Measurements from ENCODE around the gene WNT3.
A peak's percentile ranks its signal among the peaks of the same experiment; 100 is the strongest.

WNT3 gene

DNA sequence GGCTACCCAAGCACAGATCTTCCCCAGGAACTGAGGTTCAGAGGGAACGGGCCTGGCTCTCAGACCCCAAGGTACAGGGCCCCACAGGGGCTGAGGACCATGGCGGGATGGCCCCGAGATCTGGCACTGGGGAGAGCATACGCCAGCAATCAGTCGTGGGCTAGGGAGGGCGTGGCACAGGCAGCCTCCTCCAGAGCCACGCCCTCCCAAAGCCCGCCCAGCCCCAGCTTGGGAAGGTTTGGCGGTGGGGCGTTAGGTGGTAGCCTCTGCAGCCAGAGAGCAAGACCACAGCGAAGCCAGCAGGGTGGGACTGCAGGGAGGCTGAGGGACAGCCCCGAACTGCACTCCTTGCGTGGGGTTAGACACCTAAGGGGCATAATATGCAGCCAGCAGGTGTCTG is 44.5 kb upstream of the WNT3 start:
- H3K27me3 ChIP-seq (ENCODE audit: insufficient read depth, poor library complexity, severe bottlenecking), result no peaks in the 10 kb centered on the region
- TF ChIP-seq, protein P1, sequence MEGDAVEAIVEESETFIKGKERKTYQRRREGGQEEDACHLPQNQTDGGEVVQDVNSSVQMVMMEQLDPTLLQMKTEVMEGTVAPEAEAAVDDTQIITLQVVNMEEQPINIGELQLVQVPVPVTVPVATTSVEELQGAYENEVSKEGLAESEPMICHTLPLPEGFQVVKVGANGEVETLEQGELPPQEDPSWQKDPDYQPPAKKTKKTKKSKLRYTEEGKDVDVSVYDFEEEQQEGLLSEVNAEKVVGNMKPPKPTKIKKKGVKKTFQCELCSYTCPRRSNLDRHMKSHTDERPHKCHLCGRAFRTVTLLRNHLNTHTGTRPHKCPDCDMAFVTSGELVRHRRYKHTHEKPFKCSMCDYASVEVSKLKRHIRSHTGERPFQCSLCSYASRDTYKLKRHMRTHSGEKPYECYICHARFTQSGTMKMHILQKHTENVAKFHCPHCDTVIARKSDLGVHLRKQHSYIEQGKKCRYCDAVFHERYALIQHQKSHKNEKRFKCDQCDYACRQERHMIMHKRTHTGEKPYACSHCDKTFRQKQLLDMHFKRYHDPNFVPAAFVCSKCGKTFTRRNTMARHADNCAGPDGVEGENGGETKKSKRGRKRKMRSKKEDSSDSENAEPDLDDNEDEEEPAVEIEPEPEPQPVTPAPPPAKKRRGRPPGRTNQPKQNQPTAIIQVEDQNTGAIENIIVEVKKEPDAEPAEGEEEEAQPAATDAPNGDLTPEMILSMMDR (IDR thresholded peaks at IDR 0.05; ENCODE audit: poor library complexity, severe bottlenecking), result no peak
- H3K36me3 ChIP-seq (ENCODE audit: low read depth), result no peaks in the 10 kb centered on the region
- H3K9me3 ChIP-seq (ENCODE audit: severe bottlenecking), result no peaks in the 10 kb centered on the region
- no peak overlapping the region for H3K4me3 ChIP-seq (ENCODE audit: severe bottlenecking)
- H3K27ac ChIP-seq (ENCODE audit: poor library complexity, severe bottlenecking), result no peak overlapping the region
- H3K4me1 ChIP-seq (ENCODE audit: insufficient read depth, poor library complexity, severe bottlenecking), result no peaks in the 10 kb centered on the region
- DNase-seq (ENCODE audit: low spot score) (no peak), ATAC-seq (ENCODE audit: low read depth) (0 out of 3 replicates have a peak, but pooled peaks have one; percentile 27)

DNA sequence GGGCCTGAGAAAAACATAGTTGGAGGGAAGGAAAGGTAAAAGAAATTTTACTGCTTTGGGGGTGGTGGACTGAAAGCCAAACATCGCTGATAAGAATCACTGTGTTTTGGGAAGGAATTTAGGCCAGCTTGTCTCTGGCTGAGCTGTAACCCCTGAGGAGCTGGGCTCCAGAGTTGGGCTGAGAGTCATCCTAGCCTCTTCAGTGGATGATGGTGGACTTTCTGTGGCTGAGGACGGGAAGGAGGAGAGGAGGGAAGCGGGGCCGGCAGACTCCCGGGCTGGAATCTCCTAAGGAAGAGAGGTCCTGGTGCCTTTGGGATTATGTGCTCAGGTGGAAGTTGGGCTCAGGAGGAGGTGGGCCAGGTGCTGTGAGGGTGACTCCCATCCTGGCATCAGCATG is 41.5 kb upstream of the WNT3 start:
- DNase-seq (ENCODE audit: low spot score) (no peak), ATAC-seq (ENCODE audit: low read depth) (no peak)
- TF ChIP-seq, protein P1 (IDR thresholded peaks at IDR 0.05; ENCODE audit: poor library complexity, severe bottlenecking), result no peak
- Histone ChIP-seq H3K27ac (ENCODE audit: poor library complexity, severe bottlenecking) (no peak overlapping the region), H3K36me3 (ENCODE audit: low read depth) (no peaks in the 10 kb centered on the region), H3K4me3 (ENCODE audit: severe bottlenecking) (no peak overlapping the region), H3K27me3 (ENCODE audit: insufficient read depth, poor library complexity, severe bottlenecking) (no peaks in the 10 kb centered on the region), H3K4me1 (ENCODE audit: insufficient read depth, poor library complexity, severe bottlenecking) (no peaks in the 10 kb centered on the region), H3K9me3 (ENCODE audit: severe bottlenecking) (no peaks in the 10 kb centered on the region)

DNA sequence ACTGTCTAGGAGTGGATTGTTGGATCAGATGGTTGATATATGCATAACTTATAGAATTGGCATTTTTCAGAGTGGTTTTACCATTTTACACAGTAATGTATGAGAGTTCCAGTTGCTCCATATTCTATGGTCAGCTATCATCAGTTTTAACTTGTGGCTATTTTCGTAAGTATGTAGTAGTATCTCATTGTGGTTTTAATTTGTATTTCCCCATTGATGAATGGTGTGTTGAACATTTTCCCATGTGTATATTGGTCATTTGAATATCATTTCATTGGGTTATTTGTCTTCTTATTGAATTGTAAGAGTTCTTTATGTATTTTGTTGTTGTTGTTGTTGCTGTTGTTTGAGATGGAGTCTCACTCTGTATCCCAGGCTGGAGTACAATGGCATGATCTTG is 39.1 kb upstream of the WNT3 start:
- H3K36me3 ChIP-seq (ENCODE audit: low read depth), result no peaks in the 10 kb centered on the region
- no peak overlapping the region for H3K27ac ChIP-seq (ENCODE audit: poor library complexity, severe bottlenecking)
- DNase-seq (ENCODE audit: low spot score) (no peak), ATAC-seq (ENCODE audit: low read depth) (no peak)
- TF ChIP-seq, protein P1 (IDR thresholded peaks at IDR 0.05; ENCODE audit: poor library complexity, severe bottlenecking), result no peak
- no peaks in the 10 kb centered on the region for H3K9me3 ChIP-seq (ENCODE audit: severe bottlenecking)
- no peak overlapping the region for H3K4me3 ChIP-seq (ENCODE audit: severe bottlenecking)
- peaks cover 5% of the 10 kb centered on the region for H3K27me3 ChIP-seq (ENCODE audit: insufficient read depth, poor library complexity, severe bottlenecking)
- no peaks in the 10 kb centered on the region for H3K4me1 ChIP-seq (ENCODE audit: insufficient read depth, poor library complexity, severe bottlenecking)

DNA sequence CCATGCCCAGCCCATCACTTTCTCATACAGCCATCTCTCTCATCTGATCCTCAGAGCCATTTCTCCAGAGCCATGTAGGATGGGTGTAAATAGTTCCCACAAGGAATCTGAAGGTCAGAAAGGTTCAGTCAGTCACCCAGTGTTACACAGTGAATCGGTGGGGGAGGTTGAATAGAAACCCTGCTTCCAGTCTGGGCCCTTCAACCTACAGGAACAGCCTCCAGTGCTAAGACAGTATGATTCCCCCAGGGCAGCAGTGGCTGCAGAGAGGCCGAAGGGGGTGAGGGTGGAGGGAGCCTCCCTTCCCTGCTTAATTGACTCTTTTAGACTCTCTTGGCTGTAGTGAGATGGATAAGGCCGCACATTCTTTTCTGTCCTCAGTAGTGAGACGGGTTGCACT is 36.5 kb upstream of the WNT3 start:
- no peaks in the 10 kb centered on the region for H3K4me1 ChIP-seq (ENCODE audit: insufficient read depth, poor library complexity, severe bottlenecking)
- H3K27me3 ChIP-seq (ENCODE audit: insufficient read depth, poor library complexity, severe bottlenecking), result peaks cover 28% of the 10 kb centered on the region
- ATAC-seq (ENCODE audit: low read depth), result no peak
- H3K4me3 ChIP-seq (ENCODE audit: severe bottlenecking), result no peak overlapping the region
- no peak overlapping the region for H3K27ac ChIP-seq (ENCODE audit: poor library complexity, severe bottlenecking)
- TF ChIP-seq, protein P1 (IDR thresholded peaks at IDR 0.05; ENCODE audit: poor library complexity, severe bottlenecking), result no peak
- H3K36me3 ChIP-seq (ENCODE audit: low read depth), result no peaks in the 10 kb centered on the region
- H3K9me3 ChIP-seq (ENCODE audit: severe bottlenecking), result no peaks in the 10 kb centered on the region
- no peak for DNase-seq (ENCODE audit: low spot score)

DNA sequence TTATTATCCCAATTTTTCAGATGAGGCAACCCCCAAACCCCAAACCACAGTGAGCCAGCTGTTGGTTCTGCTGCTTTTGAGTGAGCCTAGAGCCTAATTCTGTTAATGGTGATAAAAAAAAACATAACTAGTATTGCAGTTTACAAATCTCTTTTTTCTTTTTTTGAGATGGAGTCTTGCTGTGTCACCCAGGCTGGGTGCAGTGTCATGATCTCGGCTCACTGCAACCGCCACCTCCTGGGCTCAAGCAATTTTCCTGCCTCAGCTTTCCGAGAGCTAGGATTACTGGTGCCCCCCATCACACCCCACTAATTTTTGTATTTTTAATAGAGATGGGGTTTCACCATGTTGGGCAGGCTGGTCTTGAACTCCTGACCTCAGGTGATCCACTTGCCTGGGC is 36.0 kb upstream of the WNT3 start:
- Histone ChIP-seq H3K27ac (ENCODE audit: poor library complexity, severe bottlenecking) (no peak overlapping the region), H3K36me3 (ENCODE audit: low read depth) (no peaks in the 10 kb centered on the region), H3K9me3 (ENCODE audit: severe bottlenecking) (no peaks in the 10 kb centered on the region), H3K27me3 (ENCODE audit: insufficient read depth, poor library complexity, severe bottlenecking) (peaks cover 30% of the 10 kb centered on the region), H3K4me3 (ENCODE audit: severe bottlenecking) (no peak overlapping the region), H3K4me1 (ENCODE audit: insufficient read depth, poor library complexity, severe bottlenecking) (no peaks in the 10 kb centered on the region)
- no peak for DNase-seq (ENCODE audit: low spot score)
- no peak for ATAC-seq (ENCODE audit: low read depth)
- TF ChIP-seq, protein P1 (IDR thresholded peaks at IDR 0.05; ENCODE audit: poor library complexity, severe bottlenecking), result no peak

Measured in RWPE2 (cell line).